ENCODE data around the gene CH25H. TPM values are rescaled to one million over a fixed set of nuclear protein-coding genes. Genes with fewer than 3 reads are reported as not detected.
A peak's percentile ranks its signal among the peaks of the same experiment; 100 is the strongest.

The CH25H gene
- total and polyA plus RNA-seq, 10 of the 15 experiments (the other 5 are each of a cell fraction or from before 2014, with no cell fraction given) = not detected

DNA sequence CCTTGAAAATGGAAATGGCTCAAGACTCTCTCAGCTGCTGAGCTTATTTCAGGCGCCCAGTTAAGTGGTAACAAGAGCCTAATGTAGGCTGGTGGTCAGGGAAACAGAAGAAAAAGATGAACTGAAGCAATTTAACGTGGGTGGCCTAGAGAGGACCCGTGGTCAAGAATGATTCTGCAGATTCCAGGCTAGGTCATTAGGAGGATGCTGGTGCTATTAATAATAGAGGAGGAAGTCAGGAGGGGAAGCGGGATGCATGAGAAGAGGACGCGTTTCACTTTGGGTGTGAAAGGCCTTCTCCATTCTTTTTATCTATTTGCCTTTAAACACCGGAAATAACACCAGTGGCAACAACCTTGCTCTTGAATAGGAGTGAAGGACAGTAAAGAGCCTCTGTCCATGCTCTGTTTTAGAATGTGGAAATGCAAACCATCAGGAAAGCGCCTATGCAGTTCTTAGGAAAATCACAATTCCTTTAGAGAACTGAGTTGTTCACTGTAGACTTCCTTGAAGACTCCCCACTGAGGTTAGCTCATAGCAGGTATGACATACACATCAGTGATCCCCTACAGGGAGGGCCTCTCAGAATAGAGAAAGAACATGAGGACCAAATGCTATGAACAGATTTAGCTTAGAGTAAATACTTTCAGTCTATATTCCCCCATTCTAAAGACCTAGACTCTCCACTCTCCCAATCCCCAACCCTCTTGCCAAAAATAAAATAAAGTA is 35.9 kb upstream of the CH25H start (continued):
- TF ChIP-seq EGR1 (IDR thresholded peaks at IDR 0.05; ENCODE audit: borderline replicate concordance in 1 of 2, low read depth in 2 of 2, low read length in 2 of 2) (no peak), TCF7 (IDR thresholded peaks at IDR 0.05; ENCODE audit: borderline replicate concordance) (0 out of 2 replicates have a peak, but pooled peaks have one; percentile 11), WRNIP1 (IDR thresholded peaks at IDR 0.05; ENCODE audit: borderline replicate concordance, low read depth, low read length) (no peak), TCF12 (IDR thresholded peaks at IDR 0.05; ENCODE audit: low read depth, low read length) (no peak), NRF1 (conservative IDR thresholded peaks at IDR 0.05; ENCODE audit: low read depth, low read length) (no peak), BRCA1 (IDR thresholded peaks at IDR 0.05; ENCODE audit: low read depth, low read length) (no peak), BACH1 (IDR thresholded peaks at IDR 0.05; ENCODE audit: borderline replicate concordance) (no peak), TBL1XR1 (IDR thresholded peaks at IDR 0.05; ENCODE audit: low read depth, low read length) (no peak), YBX1 (IDR thresholded peaks at IDR 0.05) (no peak), SUZ12 (IDR thresholded peaks at IDR 0.05; ENCODE audit: unreplicated experiment) (no peak), IRF4 (IDR thresholded peaks at IDR 0.05; ENCODE audit: low read depth, low read length) (no peak), SP1 (IDR thresholded peaks at IDR 0.05; ENCODE audit: low read depth, low read length) (peak; percentile 25), ZZZ3 (IDR thresholded peaks at IDR 0.05; ENCODE audit: control insufficient read depth, insufficient read length, low read depth) (no peak), IKZF2 (IDR thresholded peaks at IDR 0.05) (peak; percentile 65 to 67; a peak in 3 of 4 replicates), LARP7 (IDR thresholded peaks at IDR 0.05) (no peak), SMARCA5 (IDR thresholded peaks at IDR 0.05) (no peak), PAX5 (IDR thresholded peaks at IDR 0.05; ENCODE audit: borderline replicate concordance, low read depth, low read length) (no peak), MXI1 (IDR thresholded peaks at IDR 0.05; ENCODE audit: low read depth, low read length) (no peak), MEF2B (IDR thresholded peaks at IDR 0.05; ENCODE audit: partially characterized antibody, poor library complexity, severe bottlenecking) (peak; percentile 18), JUND (IDR thresholded peaks at IDR 0.05; ENCODE audit: low read depth, low read length) (no peak), RB1 (IDR thresholded peaks at IDR 0.05; ENCODE audit: borderline replicate concordance) (no peak), ZBED1 (IDR thresholded peaks at IDR 0.05; ENCODE audit: borderline replicate concordance) (no peak), SMC3 (IDR thresholded peaks at IDR 0.05; ENCODE audit: borderline replicate concordance, low read length) (no peak)
- TF ChIP-seq, protein P1, sequence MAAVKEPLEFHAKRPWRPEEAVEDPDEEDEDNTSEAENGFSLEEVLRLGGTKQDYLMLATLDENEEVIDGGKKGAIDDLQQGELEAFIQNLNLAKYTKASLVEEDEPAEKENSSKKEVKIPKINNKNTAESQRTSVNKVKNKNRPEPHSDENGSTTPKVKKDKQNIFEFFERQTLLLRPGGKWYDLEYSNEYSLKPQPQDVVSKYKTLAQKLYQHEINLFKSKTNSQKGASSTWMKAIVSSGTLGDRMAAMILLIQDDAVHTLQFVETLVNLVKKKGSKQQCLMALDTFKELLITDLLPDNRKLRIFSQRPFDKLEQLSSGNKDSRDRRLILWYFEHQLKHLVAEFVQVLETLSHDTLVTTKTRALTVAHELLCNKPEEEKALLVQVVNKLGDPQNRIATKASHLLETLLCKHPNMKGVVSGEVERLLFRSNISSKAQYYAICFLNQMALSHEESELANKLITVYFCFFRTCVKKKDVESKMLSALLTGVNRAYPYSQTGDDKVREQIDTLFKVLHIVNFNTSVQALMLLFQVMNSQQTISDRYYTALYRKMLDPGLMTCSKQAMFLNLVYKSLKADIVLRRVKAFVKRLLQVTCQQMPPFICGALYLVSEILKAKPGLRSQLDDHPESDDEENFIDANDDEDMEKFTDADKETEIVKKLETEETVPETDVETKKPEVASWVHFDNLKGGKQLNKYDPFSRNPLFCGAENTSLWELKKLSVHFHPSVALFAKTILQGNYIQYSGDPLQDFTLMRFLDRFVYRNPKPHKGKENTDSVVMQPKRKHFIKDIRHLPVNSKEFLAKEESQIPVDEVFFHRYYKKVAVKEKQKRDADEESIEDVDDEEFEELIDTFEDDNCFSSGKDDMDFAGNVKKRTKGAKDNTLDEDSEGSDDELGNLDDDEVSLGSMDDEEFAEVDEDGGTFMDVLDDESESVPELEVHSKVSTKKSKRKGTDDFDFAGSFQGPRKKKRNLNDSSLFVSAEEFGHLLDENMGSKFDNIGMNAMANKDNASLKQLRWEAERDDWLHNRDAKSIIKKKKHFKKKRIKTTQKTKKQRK (IDR thresholded peaks at IDR 0.05; ENCODE audit: low read depth, low read length) = no peak
- TF ChIP-seq, protein P2, sequence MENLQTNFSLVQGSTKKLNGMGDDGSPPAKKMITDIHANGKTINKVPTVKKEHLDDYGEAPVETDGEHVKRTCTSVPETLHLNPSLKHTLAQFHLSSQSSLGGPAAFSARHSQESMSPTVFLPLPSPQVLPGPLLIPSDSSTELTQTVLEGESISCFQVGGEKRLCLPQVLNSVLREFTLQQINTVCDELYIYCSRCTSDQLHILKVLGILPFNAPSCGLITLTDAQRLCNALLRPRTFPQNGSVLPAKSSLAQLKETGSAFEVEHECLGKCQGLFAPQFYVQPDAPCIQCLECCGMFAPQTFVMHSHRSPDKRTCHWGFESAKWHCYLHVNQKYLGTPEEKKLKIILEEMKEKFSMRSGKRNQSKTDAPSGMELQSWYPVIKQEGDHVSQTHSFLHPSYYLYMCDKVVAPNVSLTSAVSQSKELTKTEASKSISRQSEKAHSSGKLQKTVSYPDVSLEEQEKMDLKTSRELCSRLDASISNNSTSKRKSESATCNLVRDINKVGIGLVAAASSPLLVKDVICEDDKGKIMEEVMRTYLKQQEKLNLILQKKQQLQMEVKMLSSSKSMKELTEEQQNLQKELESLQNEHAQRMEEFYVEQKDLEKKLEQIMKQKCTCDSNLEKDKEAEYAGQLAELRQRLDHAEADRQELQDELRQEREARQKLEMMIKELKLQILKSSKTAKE (IDR thresholded peaks at IDR 0.05; ENCODE audit: low read depth, poor library complexity, severe bottlenecking) = no peak
- TF ChIP-seq, protein P3, sequence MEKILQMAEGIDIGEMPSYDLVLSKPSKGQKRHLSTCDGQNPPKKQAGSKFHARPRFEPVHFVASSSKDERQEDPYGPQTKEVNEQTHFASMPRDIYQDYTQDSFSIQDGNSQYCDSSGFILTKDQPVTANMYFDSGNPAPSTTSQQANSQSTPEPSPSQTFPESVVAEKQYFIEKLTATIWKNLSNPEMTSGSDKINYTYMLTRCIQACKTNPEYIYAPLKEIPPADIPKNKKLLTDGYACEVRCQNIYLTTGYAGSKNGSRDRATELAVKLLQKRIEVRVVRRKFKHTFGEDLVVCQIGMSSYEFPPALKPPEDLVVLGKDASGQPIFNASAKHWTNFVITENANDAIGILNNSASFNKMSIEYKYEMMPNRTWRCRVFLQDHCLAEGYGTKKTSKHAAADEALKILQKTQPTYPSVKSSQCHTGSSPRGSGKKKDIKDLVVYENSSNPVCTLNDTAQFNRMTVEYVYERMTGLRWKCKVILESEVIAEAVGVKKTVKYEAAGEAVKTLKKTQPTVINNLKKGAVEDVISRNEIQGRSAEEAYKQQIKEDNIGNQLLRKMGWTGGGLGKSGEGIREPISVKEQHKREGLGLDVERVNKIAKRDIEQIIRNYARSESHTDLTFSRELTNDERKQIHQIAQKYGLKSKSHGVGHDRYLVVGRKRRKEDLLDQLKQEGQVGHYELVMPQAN (conservative IDR thresholded peaks at IDR 0.05) = no peak
